Measurements from ENCODE around the gene AP5B1. TPM values are rescaled to one million over a fixed set of nuclear protein-coding genes. Genes with fewer than 3 reads are reported as not detected.
A peak's percentile ranks its signal among the peaks of the same experiment; 100 is the strongest.

The AP5B1 gene
- total and polyA plus RNA-seq, 12 donors, result 1.9 to 30.8 (median 14.5) TPM

- Histone ChIP-seq H3K4me1 (replicated peaks in 1 of 2) (peaks cover 8 to 15% of the 10 kb centered on the region in 2 donors), H3K4me3 (no peak overlapping the region), H3K9me3 (replicated peaks in 1 of 3) (no peaks in the 10 kb centered on the region), H3K27ac (no peak overlapping the region), H3K36me3 (replicated peaks in 1 of 2) (peaks cover 0 to 18% of the 10 kb centered on the region in 2 donors), H3K27me3 (no peaks in the 10 kb centered on the region)
- DNase-seq, result peak in 2 of 7 donors; percentile 18 to 46
- 88 to 94% (median 92%) methylated on average over 7 to 23 of the region's 23 CpGs for WGBS, 4 donors
- TF ChIP-seq POLR2A (IDR thresholded peaks at IDR 0.05), result no peak
- TF ChIP-seq, protein P1, sequence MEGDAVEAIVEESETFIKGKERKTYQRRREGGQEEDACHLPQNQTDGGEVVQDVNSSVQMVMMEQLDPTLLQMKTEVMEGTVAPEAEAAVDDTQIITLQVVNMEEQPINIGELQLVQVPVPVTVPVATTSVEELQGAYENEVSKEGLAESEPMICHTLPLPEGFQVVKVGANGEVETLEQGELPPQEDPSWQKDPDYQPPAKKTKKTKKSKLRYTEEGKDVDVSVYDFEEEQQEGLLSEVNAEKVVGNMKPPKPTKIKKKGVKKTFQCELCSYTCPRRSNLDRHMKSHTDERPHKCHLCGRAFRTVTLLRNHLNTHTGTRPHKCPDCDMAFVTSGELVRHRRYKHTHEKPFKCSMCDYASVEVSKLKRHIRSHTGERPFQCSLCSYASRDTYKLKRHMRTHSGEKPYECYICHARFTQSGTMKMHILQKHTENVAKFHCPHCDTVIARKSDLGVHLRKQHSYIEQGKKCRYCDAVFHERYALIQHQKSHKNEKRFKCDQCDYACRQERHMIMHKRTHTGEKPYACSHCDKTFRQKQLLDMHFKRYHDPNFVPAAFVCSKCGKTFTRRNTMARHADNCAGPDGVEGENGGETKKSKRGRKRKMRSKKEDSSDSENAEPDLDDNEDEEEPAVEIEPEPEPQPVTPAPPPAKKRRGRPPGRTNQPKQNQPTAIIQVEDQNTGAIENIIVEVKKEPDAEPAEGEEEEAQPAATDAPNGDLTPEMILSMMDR (IDR thresholded peaks at IDR 0.05), result no peak
- intact Hi-C loops (cut with DNase I), result no loop called here
Observed at GRCh38 chr11:65777821-65778361, 2.9 kb downstream of the AP5B1 start.

DNA sequence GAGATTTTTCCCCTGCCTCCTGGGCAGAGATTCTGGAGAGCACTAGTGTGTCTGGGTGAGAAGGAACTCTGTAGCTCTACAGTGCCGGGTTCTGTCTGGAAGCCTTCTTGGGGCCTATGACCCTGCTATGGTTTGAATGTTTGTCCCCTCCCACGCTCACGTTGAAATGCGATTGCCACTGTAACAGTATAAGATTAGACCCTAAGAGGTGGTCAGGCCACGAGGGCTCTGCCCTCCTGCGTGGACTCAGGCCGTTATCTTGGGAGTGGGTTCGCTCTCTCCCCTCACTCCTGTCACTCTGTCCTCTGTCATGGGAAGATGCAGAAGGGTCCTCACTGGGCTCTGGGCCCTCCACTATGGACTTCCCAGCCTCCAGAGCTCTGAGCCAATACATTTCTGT, 3.5 kb downstream of the AP5B1 start:
- H3K36me3 ChIP-seq (replicated peaks in 1 of 2), result peaks cover 0 to 18% of the 10 kb centered on the region in 2 donors
- no peaks in the 10 kb centered on the region for H3K9me3 ChIP-seq (replicated peaks in 1 of 3)
- peaks cover 8 to 15% of the 10 kb centered on the region in 2 donors for H3K4me1 ChIP-seq (replicated peaks in 1 of 2)
- peak overlapping the region in 1 of 5 donors; percentile 47 for H3K27ac ChIP-seq
- no peak overlapping the region for H3K4me3 ChIP-seq
- peak in 3 of 7 donors; percentile 11 to 30 (median 18) for DNase-seq
- TF ChIP-seq, protein P1 (IDR thresholded peaks at IDR 0.05), result no peak
- no peak for TF ChIP-seq POLR2A (IDR thresholded peaks at IDR 0.05)
- WGBS, 4 donors, result 83 to 90% (median 86%) methylated on average over 8 of the region's 8 CpGs
- intact Hi-C loops (cut with DNase I), result no loop called here
- H3K27me3 ChIP-seq, result no peaks in the 10 kb centered on the region

GRCh38 chr11:65776710-65777141, 4.0 kb downstream of the AP5B1 start:
- WGBS, 4 donors, result 81 to 87% (median 87%) methylated on average over 8 of the region's 8 CpGs
- Histone ChIP-seq H3K27ac (peak overlapping the region in 1 of 5 donors; percentile 47), H3K36me3 (replicated peaks in 1 of 2) (peaks cover 0 to 18% of the 10 kb centered on the region in 2 donors), H3K4me3 (no peak overlapping the region), H3K27me3 (no peaks in the 10 kb centered on the region), H3K9me3 (replicated peaks in 1 of 3) (no peaks in the 10 kb centered on the region), H3K4me1 (replicated peaks in 1 of 2) (peaks cover 8 to 15% of the 10 kb centered on the region in 2 donors)
- TF ChIP-seq, protein P1 (IDR thresholded peaks at IDR 0.05), result no peak
- no peak for TF ChIP-seq POLR2A (IDR thresholded peaks at IDR 0.05)
- intact Hi-C loops (cut with DNase I), result no loop called here
- DNase-seq, result peak in 3 of 7 donors; percentile 12 to 45 (median 18)

GRCh38 chr11:65776196-65776595, 4.6 kb downstream of the AP5B1 start:
- Histone ChIP-seq H3K27ac (peak overlapping the region in 1 of 5 donors; percentile 59), H3K4me3 (no peak overlapping the region), H3K4me1 (replicated peaks in 1 of 2) (peaks cover 8 to 11% of the 10 kb centered on the region in 2 donors), H3K36me3 (replicated peaks in 1 of 2) (peaks cover 0 to 18% of the 10 kb centered on the region in 2 donors), H3K9me3 (replicated peaks in 1 of 3) (no peaks in the 10 kb centered on the region), H3K27me3 (no peaks in the 10 kb centered on the region)
- peak in 5 of 7 donors; percentile 14 to 75 (median 56) for DNase-seq
- 67 to 83% (median 72%) methylated on average over 8 of the region's 8 CpGs for WGBS, 4 donors
- intact Hi-C loops (cut with DNase I), result no loop called here
- TF ChIP-seq POLR2A (IDR thresholded peaks at IDR 0.05), result no peak
- TF ChIP-seq, protein P1 (IDR thresholded peaks at IDR 0.05), result no peak
